ENCODE data around the gene MEPE.
"Not testable (repeated sequence)": the region's sequence is repeated elsewhere in the genome, so short reads cannot be mapped to it uniquely, and the experiment has no call there.

MEPE gene

DNA sequence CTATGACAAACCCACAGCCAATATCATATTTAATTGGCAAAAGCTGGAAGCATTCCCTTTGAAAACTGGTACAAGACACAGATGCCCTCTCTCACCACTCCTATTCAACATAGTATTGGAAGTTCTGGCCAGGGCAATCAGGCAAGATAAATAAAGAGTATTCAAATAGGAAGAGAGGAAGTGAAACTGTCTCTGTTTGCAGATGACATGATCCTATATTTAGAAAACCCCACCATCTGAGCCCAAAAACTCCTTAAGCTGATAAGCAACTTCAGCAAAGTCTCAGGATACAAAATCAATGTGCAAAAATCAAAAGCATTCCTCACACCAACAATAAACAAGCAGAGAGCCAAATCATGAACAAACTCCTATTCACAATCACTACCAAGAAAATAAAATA, 58.0 kb downstream of the MEPE start:
- not testable (repeated sequence) for DNase-seq

DNA sequence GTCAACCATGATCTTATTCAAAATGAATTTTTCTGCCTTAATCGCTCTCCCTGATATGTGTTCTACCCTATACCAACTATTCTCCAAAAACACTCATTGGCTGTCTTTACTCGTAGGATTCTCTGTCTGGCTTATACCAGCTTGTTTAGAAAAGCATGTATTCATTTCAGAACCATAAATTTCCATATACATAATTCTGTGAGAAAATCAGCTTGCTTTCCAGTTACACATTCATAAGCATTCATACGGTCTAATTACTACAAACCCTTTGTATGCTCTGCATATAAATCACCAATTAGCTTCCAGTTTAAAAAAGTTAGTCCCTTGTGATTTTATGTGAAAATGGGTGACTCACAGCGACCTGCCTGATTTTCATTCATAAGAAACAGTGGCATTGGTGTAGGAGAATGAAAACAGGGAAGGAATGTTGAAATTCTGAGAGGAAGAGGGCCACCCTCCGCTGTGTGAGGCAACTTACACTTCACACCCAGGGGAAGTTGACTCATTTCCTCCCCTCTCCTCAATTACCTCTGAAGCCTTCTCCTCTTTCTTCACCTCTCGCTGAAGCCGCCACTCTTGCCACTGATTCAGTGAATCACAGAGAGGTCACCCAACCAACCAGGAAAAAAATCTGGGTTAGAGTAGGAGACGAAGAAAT, 63.3 kb downstream of the MEPE start:
- DNase-seq: peak; percentile 1 to 15

Data from activated CD4-positive, alpha-beta T cell treated with anti-CD3 and anti-CD28 coated beads, Interleukin-2, amount 50 U/mL, for 48 hours (primary cell).